ENCODE results near the gene MYO19. TPM values are rescaled to one million over a fixed set of nuclear protein-coding genes. Genes with fewer than 3 reads are reported as not detected.
"Not testable (repeated sequence)": the region's sequence is repeated elsewhere in the genome, so short reads cannot be mapped to it uniquely, and the experiment has no call there.

The MYO19 gene
- total RNA-seq, 1 donor from 2014 or later = 73.3 TPM

GRCh38 chr17:36461330-36462110 is 73.1 kb downstream of the MYO19 start:
- ATAC-seq = no peak

GRCh38 chr17:36460265-36460937 is 74.3 kb downstream of the MYO19 start:
- ATAC-seq = no peak

GRCh38 chr17:36459601-36460000 is 75.1 kb downstream of the MYO19 start:
- ATAC-seq = no peak

GRCh38 chr17:36459045-36459444 is 75.6 kb downstream of the MYO19 start:
- ATAC-seq = no peak

GRCh38 chr17:36457701-36458100 is 77.0 kb downstream of the MYO19 start:
- ATAC-seq = not testable (repeated sequence)

- not testable (repeated sequence) for ATAC-seq
These were observed 81.8 kb downstream of the MYO19 start for GRCh38 chr17:36452888-36453287.

- ATAC-seq = not testable (repeated sequence)
These were observed 84.7 kb downstream of the MYO19 start for GRCh38 chr17:36449997-36450396.

Other genes starting within 250 kb of the MYO19 start
- gene TBC1D3G, start 211.0 kb downstream of the MYO19 start, total RNA-seq = not detected
- gene TBC1D3H, start 146.4 kb downstream of the MYO19 start, total RNA-seq = not detected
- 24.4 TPM for gene ZNHIT3, start 48.2 kb downstream of the MYO19 start, total RNA-seq
- 14.3 TPM for gene PIGW, start 119 bp upstream of the MYO19 start, total RNA-seq
- 43.6 TPM for gene GGNBP2, start 10.1 kb upstream of the MYO19 start, total RNA-seq
- 8.4 TPM for gene DHRS11, start 57.0 kb upstream of the MYO19 start, total RNA-seq
- gene MRM1, start 66.7 kb upstream of the MYO19 start, total RNA-seq = 4.8 TPM